NCI-H82 treated with DMSO at 0.1 percent for 48 hours (cell line): ENCODE results near the gene IQCF2.
"Not testable (repeated sequence)": the region's sequence is repeated elsewhere in the genome, so short reads cannot be mapped to it uniquely, and the experiment has no call there.

Experiments
- DNase-seq: peaks from one replicate; lab custom pipeline; 2025; ENCODE audit not compliant: unreplicated experiment; lab: John Stamatoyannopoulos, UW

The IQCF2 gene

GRCh38 chr3:51860703-51861665, at the start of gene IQCF2:
IQCF2 (plus strand) TSS chr3:51861615; CDS start chr3:51861667, 52 bp downstream.
- DNase-seq, result no peak

GRCh38 chr3:51813539-51813938, 47.9 kb upstream of the IQCF2 start:
- no peak for DNase-seq

GRCh38 chr3:51814034-51814433, 47.4 kb upstream of the IQCF2 start:
- DNase-seq, result no peak

- no peak for DNase-seq
Observed at GRCh38 chr3:51815614-51816013, 45.8 kb upstream of the IQCF2 start.

- no peak for DNase-seq
Observed at GRCh38 chr3:51816723-51817122, 44.7 kb upstream of the IQCF2 start.

GRCh38 chr3:51817375-51817774, 44.0 kb upstream of the IQCF2 start:
- no peak for DNase-seq

GRCh38 chr3:51819151-51819550, 42.3 kb upstream of the IQCF2 start:
- DNase-seq, result no peak

GRCh38 chr3:51819709-51820406, 41.6 kb upstream of the IQCF2 start:
- no peak for DNase-seq

- no peak for DNase-seq
Observed at GRCh38 chr3:51828297-51828696, 33.1 kb upstream of the IQCF2 start.

- DNase-seq, result no peak
Observed at GRCh38 chr3:51830345-51830744, 31.1 kb upstream of the IQCF2 start.

- DNase-seq, result no peak
Observed at GRCh38 chr3:51830836-51831385, 30.5 kb upstream of the IQCF2 start.

GRCh38 chr3:51836606-51837005, 24.8 kb upstream of the IQCF2 start:
- DNase-seq, result no peak

GRCh38 chr3:51845129-51845528, 16.3 kb upstream of the IQCF2 start:
- no peak for DNase-seq

- not testable (repeated sequence) for DNase-seq
Observed at GRCh38 chr3:51855411-51855810, 6.0 kb upstream of the IQCF2 start.

GRCh38 chr3:51862886-51863285, 1.5 kb downstream of the IQCF2 start:
- no peak for DNase-seq

- DNase-seq, result not testable (repeated sequence)
Observed at GRCh38 chr3:51868896-51869295, 7.5 kb downstream of the IQCF2 start.

- no peak for DNase-seq
Observed at GRCh38 chr3:51869304-51869703, 7.9 kb downstream of the IQCF2 start.

GRCh38 chr3:51873253-51873766, 11.9 kb downstream of the IQCF2 start:
- DNase-seq, result no peak

- no peak for DNase-seq
Observed at GRCh38 chr3:51873876-51874275, 12.5 kb downstream of the IQCF2 start.

- DNase-seq, result no peak
Observed at GRCh38 chr3:51874411-51874810, 13.0 kb downstream of the IQCF2 start.

GRCh38 chr3:51874889-51875288, 13.5 kb downstream of the IQCF2 start:
- no peak for DNase-seq

- DNase-seq, result no peak
Observed at GRCh38 chr3:51875501-51875900, 14.1 kb downstream of the IQCF2 start, which contains the start of gene IQCF5. IQCF5 (minus strand) TSS chr3:51875601; CDS start chr3:51875531, 70 bp downstream.
